GM18907 (cell line): ENCODE results near the gene EXOC7.
A peak's percentile ranks its signal among the peaks of the same experiment; 100 is the strongest.
"Not testable (repeated sequence)": the region's sequence is repeated elsewhere in the genome, so short reads cannot be mapped to it uniquely, and the experiment has no call there.

Source experiments
- ATAC-seq: cut with Tn5 transposase; IDR thresholded peaks from one replicate; pipeline ENCODE4 v1.9.1; 2021; ENCODE audit warnings: mild to moderate bottlenecking, moderate library complexity; ENCODE audit not compliant: unreplicated experiment

The EXOC7 gene

GRCh38 chr17:76075364-76076145, 28.0 kb downstream of the EXOC7 start:
- ATAC-seq = no peak

GRCh38 chr17:76074390-76075363, 28.9 kb downstream of the EXOC7 start, which contains the start of gene GALR2:
Gene GALR2, plus strand, starts transcription at chr17:76074781. Its CDS starts 103 bp downstream, at chr17:76074884.
- no peak for ATAC-seq

GRCh38 chr17:76072148-76072858, 31.3 kb downstream of the EXOC7 start, which contains the start of gene SRP68:
Gene SRP68, minus strand, starts transcription at chr17:76072517. Its CDS starts 26 bp downstream, at chr17:76072491.
- ATAC-seq = peak; percentile 91

GRCh38 chr17:76071531-76072147, 31.9 kb downstream of the EXOC7 start:
- peak; percentile 9 for ATAC-seq

GRCh38 chr17:76065775-76066174, 37.8 kb downstream of the EXOC7 start:
- no peak for ATAC-seq

- ATAC-seq = no peak
Measured at GRCh38 chr17:76063875-76064546, 39.6 kb downstream of the EXOC7 start.

GRCh38 chr17:76058264-76058663, 45.3 kb downstream of the EXOC7 start:
- not testable (repeated sequence) for ATAC-seq

- no peak for ATAC-seq
Measured at GRCh38 chr17:76056882-76057281, 46.7 kb downstream of the EXOC7 start.

- no peak for ATAC-seq
Measured at GRCh38 chr17:76054112-76054476, 49.5 kb downstream of the EXOC7 start.

GRCh38 chr17:76053246-76054111, 50.1 kb downstream of the EXOC7 start:
- ATAC-seq = no peak

- no peak for ATAC-seq
Measured at GRCh38 chr17:76051561-76051960, 52.0 kb downstream of the EXOC7 start.

- no peak for ATAC-seq
Measured at GRCh38 chr17:76050538-76051467, 52.8 kb downstream of the EXOC7 start.

- no peak for ATAC-seq
Measured at GRCh38 chr17:76049836-76050537, 53.6 kb downstream of the EXOC7 start.

GRCh38 chr17:76049239-76049638, 54.3 kb downstream of the EXOC7 start:
- no peak for ATAC-seq

- no peak for ATAC-seq
Measured at GRCh38 chr17:76048711-76049110, 54.9 kb downstream of the EXOC7 start.

GRCh38 chr17:76048025-76048605, 55.5 kb downstream of the EXOC7 start:
- ATAC-seq = no peak

GRCh38 chr17:76046064-76046463, 57.5 kb downstream of the EXOC7 start:
- ATAC-seq = no peak
